Heart left ventricle (tissue), 16 donors: ENCODE data around the gene CFL1. TPM values are rescaled to one million over a fixed set of nuclear protein-coding genes. Genes with fewer than 3 reads are reported as not detected.

Experiments
- ATAC-seq, 4 donors: fragments of 200-7000 bp; cut with Tn5 transposase; one replicate each; pipeline ENCODE4 v1.9.1; 2020 to 2022; ENCODE audit warnings: moderate library complexity in 4 of 4, mild to moderate bottlenecking in 3 of 4, moderate number of reproducible peaks in 1 of 4
- DNase-seq, 5 donors: peaks; one replicate each; pipeline ENCODE4 v3.0.0-alpha.2; 2020
- H3K27ac ChIP-seq, 12 donors: fragments of 200-600 bp; sonication (generic) in 4 of 12; one replicate each; pipeline versions ENCODE4 v1.5.0 to v1.8.0; 2016 to 2022; ENCODE audit warnings: mild to moderate bottlenecking in 2 of 12
- H3K27me3 ChIP-seq, 9 donors: fragments of 200-600 bp; sonication (generic) in 2 of 9; one replicate each; pipeline versions ENCODE4 v1.5.1 to v1.8.0; 2016 to 2022; ENCODE audit warnings: mild to moderate bottlenecking in 3 of 9
- H3K36me3 ChIP-seq, 9 donors: fragments of 200-600 bp; sonication (generic) in 2 of 9; one replicate each; pipeline versions ENCODE4 v1.5.0 to v1.8.0; 2018 to 2022; ENCODE audit warnings: mild to moderate bottlenecking in 2 of 9
- H3K4me1 ChIP-seq, 12 donors: fragments of 200-600 bp; sonication (generic) in 4 of 12; one replicate each; pipeline versions ENCODE4 v1.5.0 to v1.8.0; 2016 to 2022; ENCODE audit warnings: mild to moderate bottlenecking in 3 of 12
- H3K4me3 ChIP-seq, 12 donors: fragments of 200-600 bp; sonication (generic) in 4 of 12; one replicate each; pipeline versions ENCODE4 v1.5.0 to v1.8.0; 2017 to 2022; ENCODE audit warnings: mild to moderate bottlenecking in 9 of 12, moderate library complexity in 4 of 12
- H3K9me3 ChIP-seq, 12 donors: fragments of 200-600 bp; sonication (generic) in 4 of 12; one replicate each; pipeline versions ENCODE4 v1.5.0 to v1.8.0; 2016 to 2022; ENCODE audit warnings: mild to moderate bottlenecking in 1 of 12
- CTCF ChIP-seq, 12 donors: fragments of 200-600 bp; sonication (generic) in 4 of 12; IDR thresholded peaks; one replicate each; pipeline versions ENCODE4 v1.5.0 to v1.8.0; 2018 to 2022; ENCODE audit warnings: antibody characterized with exemption in 12 of 12, mild to moderate bottlenecking in 5 of 12
- POLR2A ChIP-seq, 2 donors: fragments of 450-650 bp; IDR thresholded peaks; one replicate each; pipeline ENCODE4 v1.6.1; 2017; ENCODE audit warnings: antibody characterized with exemption in 2 of 2, mild to moderate bottlenecking in 2 of 2, moderate library complexity in 2 of 2
- WGBS, 4 donors: extraction: QIAGEN DNeasy Blood & Tissue Kit in 2 of 4; methylation state at CpG; one replicate each; pipeline versions ENCODE4 v1.1.5 to v1.1.7; 2013 to 2018; 5-methylcytosine and 5-hydroxymethylcytosine counted together
- intact Hi-C, 10 donors: fragments of 100-400 bp; cut with DNase I; formaldehyde crosslinking; loops; one replicate each; pipeline versions ENCODE4 v1.11.1 to v1.14.2; 2022
- polyA plus RNA-seq, 2 donors: library from polyadenylated mRNA; stranded (reverse); fragments of 200-250 nt; gene quantifications; one replicate each; pipeline ENCODE4 v1.2.3, GENCODE V29; 2013
- total RNA-seq, 9 donors: library from RNA; depleted of rRNA in 2 of 9; stranded (reverse); fragments of >200 nt in 2 of 9; fragmentation: NEBNext Ultra II Directional in 3 of 9; extraction: Animal tissue kit (Norgen Biotek cat#: 25700) in 3 of 9; gene quantifications; one replicate each; pipeline versions ENCODE4 v1.1.0 to v1.2.4, GENCODE V29; 2016 to 2023
- donor health status: ischemic (EF 13 %, LVEDD 7.1; RV severe dilation, severe dysfunction).
- donor health status: healthy with polysubstance abuse.
- donor health status: DM: no; HTN: yes; CAD: no.
- donor health status: DM: no; HTN: no; CAD: no.
- donor health status: ischemic (EF 25% LVEDD 6.9; RV normal size, moderate dysfunction).
- donor health status: ischemic (EF 25% LVEDD 5.7; RV mildly dilated, moderate dysfunction).
- donor health status: healthy.
- donor health status: DM: yes; HTN: yes; CAD: no.
- donor health status: ischemic (EF 35%, LVEDD 5.7; RV mildly dilated, moderate dysfunction).
- donor health status: nonischemic (EF 11% LVEDD 7.7; RV severe dilation, severe dysfunction).
- donor health status: DM: yes; HTN: yes; CAD: no.
- donor health status: PGD.
- donor health status: ischemic (EF 29% LVEDD 5.4; RV normal size, mild dysfunction).
- donor health status: nonischemic (EF 23%, LVEDD 6.1; RV moderate dilation, normal function).

CFL1 gene
- total and polyA plus RNA-seq, 11 donors: 289 to 973 (median 424) TPM

GRCh38 chr11:65883058-65883761, 25.2 kb upstream of the CFL1 start:
- TF ChIP-seq POLR2A (IDR thresholded peaks at IDR 0.05): no peak
- TF ChIP-seq CTCF (IDR thresholded peaks at IDR 0.05): no peak
- intact Hi-C loops: loop anchor here in 5 of 10 donors (5.0 to 10.0 kb wide), 3 partner anchors 39 to 104 kb away; no protein-coding TSS in a partner anchor
- Histone ChIP-seq H3K9me3 (no peaks in the 10 kb centered on the region), H3K36me3 (peaks cover 0 to 54% (median 43%) of the 10 kb centered on the region in 9 donors), H3K27me3 (no peaks in the 10 kb centered on the region), H3K4me3 (no peak overlapping the region), H3K4me1 (peaks cover 5 to 33% (median 18%) of the 10 kb centered on the region in 12 donors), H3K27ac (no peak overlapping the region)
- DNase-seq (peak in 1 of 5 donors; percentile 32), ATAC-seq (no peak)
- 94 to 95% (median 94%) methylated on average over 12 to 13 of the region's 13 CpGs for WGBS, 4 donors

- TF ChIP-seq CTCF (IDR thresholded peaks at IDR 0.05) (no peak), POLR2A (IDR thresholded peaks at IDR 0.05) (no peak)
- Histone ChIP-seq H3K27me3 (no peaks in the 10 kb centered on the region), H3K36me3 (peaks cover 0 to 53% (median 43%) of the 10 kb centered on the region in 9 donors), H3K27ac (no peak overlapping the region), H3K4me3 (no peak overlapping the region), H3K9me3 (no peaks in the 10 kb centered on the region), H3K4me1 (peaks cover under 1 to 26% (median 13%) of the 10 kb centered on the region in 12 donors)
- peak in 1 of 5 donors; percentile 40 for DNase-seq
- intact Hi-C loops: loop anchor here in 5 of 10 donors (5.0 to 10.0 kb wide), 3 partner anchors 40 to 105 kb away; no protein-coding TSS in a partner anchor
- ATAC-seq: no peak
- 90 to 94% (median 92%) methylated on average over 27 to 30 of the region's 30 CpGs for WGBS, 4 donors
These were observed 24.4 kb upstream of the CFL1 start for GRCh38 chr11:65882120-65883057.

GRCh38 chr11:65880844-65881421, 23.0 kb upstream of the CFL1 start:
- Histone ChIP-seq H3K36me3 (peaks cover 0 to 40% (median 34%) of the 10 kb centered on the region in 9 donors), H3K4me3 (peak overlapping the region in 1 of 12 donors; percentile 42), H3K27me3 (no peaks in the 10 kb centered on the region), H3K4me1 (peaks cover 0 to 18% (median 7%) of the 10 kb centered on the region in 12 donors), H3K9me3 (no peaks in the 10 kb centered on the region), H3K27ac (peak overlapping the region in 1 of 12 donors; percentile 10)
- intact Hi-C loops: loop anchor here in 5 of 10 donors (5.0 to 10.0 kb wide), 3 partner anchors 41 to 106 kb away; no protein-coding TSS in a partner anchor
- DNase-seq (peak in 2 of 5 donors; percentile 17 to 48), ATAC-seq (no peak)
- no peak for TF ChIP-seq CTCF (IDR thresholded peaks at IDR 0.05)
- no peak for TF ChIP-seq POLR2A (IDR thresholded peaks at IDR 0.05)
- WGBS, 4 donors: 52 to 82% (median 64%) methylated on average over 4 to 7 of the region's 7 CpGs
